Keratinocyte (primary cell): ENCODE data around the gene ERBB4. TPM values are rescaled to one million over a fixed set of nuclear protein-coding genes. Genes with fewer than 3 reads are reported as not detected.
A peak's percentile ranks its signal among the peaks of the same experiment; 100 is the strongest.

Source experiments
- DNase-seq: peaks from one replicate; pipeline ENCODE4 v3.0.0-alpha.2; 2011; ENCODE audit warnings: low read depth, missing footprints, low spot score
- FAIRE-seq: peaks from 2 replicates; lab custom pipeline; 2011; peaks lifted over from hg19 to GRCh38; lab: Jason Lieb, UNC
- H2AFZ ChIP-seq: 2 replicates; pipeline ENCODE4 v1.6.0; 2012; ENCODE audit warnings: low read length, control low read depth, inconsistent platforms; ENCODE audit not compliant: control insufficient read depth
- H3K27ac ChIP-seq: 2 replicates; pipeline ENCODE4 v1.5.1; 2011; ENCODE audit warnings: low read length; ENCODE audit not compliant: control insufficient read depth, insufficient read depth
- H3K27me3 ChIP-seq: 3 replicates; pipeline ENCODE4 v1.6.0; 2011; ENCODE audit warnings: low read length; ENCODE audit not compliant: control insufficient read depth, insufficient read depth; ENCODE audit errors: extremely low read depth
- H3K36me3 ChIP-seq, 2 experiments: 2 replicates in 1 of 2; 3 replicates in 1 of 2; pipeline ENCODE4 v1.5.1; 2011; ENCODE audit warnings: low read length in 2 of 2, mild to moderate bottlenecking in 1 of 2; ENCODE audit not compliant: control insufficient read depth in 2 of 2, insufficient read depth in 2 of 2; ENCODE audit errors: extremely low read depth in 1 of 2
- H3K4me1 ChIP-seq: 3 replicates; pipeline ENCODE4 v1.5.1; 2011; ENCODE audit warnings: low read length; ENCODE audit not compliant: control insufficient read depth, insufficient read depth; ENCODE audit errors: extremely low read depth
- H3K4me2 ChIP-seq: 3 replicates; pipeline ENCODE4 v1.6.0; 2011; ENCODE audit warnings: low read depth, low read length; ENCODE audit not compliant: control insufficient read depth, insufficient read depth; ENCODE audit errors: extremely low read depth
- H3K4me3 ChIP-seq, 3 experiments: fragments of 200-600 bp in 1 of 3; sonication (generic) in 1 of 3; 2 replicates in 2 of 3; 3 replicates in 1 of 3; pipeline ENCODE4 v1.5.1; 2011 to 2016; ENCODE audit warnings: low read length in 3 of 3, mild to moderate bottlenecking in 3 of 3, control low read depth in 2 of 3, inconsistent platforms in 1 of 3, low read depth in 1 of 3, mixed read lengths in 1 of 3, mixed run types in 1 of 3, moderate library complexity in 1 of 3; ENCODE audit not compliant: control insufficient read depth in 2 of 3, insufficient read depth in 2 of 3; ENCODE audit errors: extremely low read depth in 1 of 3
- H3K79me2 ChIP-seq: 2 replicates; pipeline ENCODE4 v1.6.0; 2012; ENCODE audit warnings: low read length; ENCODE audit not compliant: control insufficient read depth, insufficient read depth
- H3K9ac ChIP-seq: 3 replicates; pipeline ENCODE4 v1.6.0; 2011; ENCODE audit warnings: low read length; ENCODE audit not compliant: control insufficient read depth, insufficient read depth; ENCODE audit errors: extremely low read depth
- H3K9me1 ChIP-seq: 3 replicates; pipeline ENCODE4 v1.6.0; 2011; ENCODE audit warnings: low read length; ENCODE audit not compliant: control insufficient read depth, insufficient read depth; ENCODE audit errors: extremely low read depth
- H3K9me3 ChIP-seq: 2 replicates; pipeline ENCODE4 v1.5.1; 2012; ENCODE audit warnings: low read depth, low read length; ENCODE audit not compliant: control insufficient read depth
- H4K20me1 ChIP-seq: 3 replicates; pipeline ENCODE4 v1.6.0; 2011; ENCODE audit warnings: low read length; ENCODE audit not compliant: control insufficient read depth, insufficient read depth; ENCODE audit errors: extremely low read depth
- CTCF ChIP-seq, 3 experiments: IDR thresholded peaks in 1 of 3; conservative IDR thresholded peaks in 1 of 3; optimal IDR thresholded peaks in 1 of 3; 2 replicates in 2 of 3; 3 replicates in 1 of 3; pipeline versions ENCODE3 to v1.5.1; 2011; ENCODE audit warnings: low read length in 3 of 3, mild to moderate bottlenecking in 3 of 3, moderate library complexity in 2 of 3, control low read depth in 1 of 3, inconsistent platforms in 1 of 3; ENCODE audit not compliant: insufficient read depth in 2 of 3; ENCODE audit errors: extremely low read depth in 1 of 3
- EZH2 ChIP-seq: IDR thresholded peaks from one replicate; pipeline ENCODE4 v1.6.1; 2012; ENCODE audit warnings: inconsistent platforms, mild to moderate bottlenecking, low read length, moderate library complexity
- dilution Hi-C: fragments of 300-500 bp; cut with MboI; formaldehyde crosslinking; loops from one replicate; pipeline ENCODE4 v1.7.0; 2020; ENCODE audit warnings: low sequenced_read_pairs; ENCODE audit not compliant: extremely low pct_ligation_motif_present
- polyA plus RNA-seq, 5 experiments: library from polyadenylated mRNA; depleted of rRNA in 3 of 5; stranded (reverse) in 3 of 5; stranded (forward) in 1 of 5; unstranded in 1 of 5; fragments of >200 nt; gene quantifications; 1 replicate in 1 of 5; 2 replicates in 3 of 5; 3 replicates in 1 of 5; pipeline versions ENCODE4 v1.2.1 to v1.2.3, GENCODE V29; 2011 to 2012; ENCODE audit warnings: missing spikeins in 2 of 5, low read depth in 1 of 5, low replicate concordance in 1 of 5

Gene ERBB4
- polyA plus RNA-seq, 1 donor (not counting 4 experiments of a cell fraction or from before 2014, with no cell fraction given): 0.01 TPM

- H3K36me3 ChIP-seq: no peaks in the 10 kb centered on the region
- no peaks in the 10 kb centered on the region for H3K9me3 ChIP-seq
- no peak overlapping the region for H3K9ac ChIP-seq
- no peak for DNase-seq
- H3K9me1 ChIP-seq: no peaks in the 10 kb centered on the region
- TF ChIP-seq CTCF (optimal IDR thresholded peaks at IDR 0.05 in 1 of 3, IDR thresholded peaks at IDR 0.05 in 1 of 3, conservative IDR thresholded peaks at IDR 0.05 in 1 of 3; ENCODE audit: extremely low read depth in 1 of 3, insufficient read depth in 2 of 3, low read length in 3 of 3) (no peak), EZH2 (no peak)
- H3K27me3 ChIP-seq: no peaks in the 10 kb centered on the region
- no peak for FAIRE-seq
- H3K4me1 ChIP-seq: no peaks in the 10 kb centered on the region
- H3K27ac ChIP-seq: no peak overlapping the region
- no peak overlapping the region for H3K4me2 ChIP-seq
- no peak overlapping the region for H3K4me3 ChIP-seq
- H4K20me1 ChIP-seq: no peaks in the 10 kb centered on the region
- H3K79me2 ChIP-seq: no peaks in the 10 kb centered on the region
- dilution Hi-C loops: no loop called here
- no peak overlapping the region for H2AFZ ChIP-seq
Measured at GRCh38 chr2:211426240-211426639, 1112.4 kb downstream of the ERBB4 start.

GRCh38 chr2:211423018-211423417 is 1115.6 kb downstream of the ERBB4 start:
- FAIRE-seq (no peak), DNase-seq (no peak)
- H3K79me2 ChIP-seq: no peaks in the 10 kb centered on the region
- H3K4me1 ChIP-seq: no peaks in the 10 kb centered on the region
- no peak overlapping the region for H3K4me3 ChIP-seq
- no peaks in the 10 kb centered on the region for H4K20me1 ChIP-seq
- no peak overlapping the region for H3K27ac ChIP-seq
- no peak overlapping the region for H3K9ac ChIP-seq
- H3K9me3 ChIP-seq: no peaks in the 10 kb centered on the region
- no peaks in the 10 kb centered on the region for H3K36me3 ChIP-seq
- dilution Hi-C loops: no loop called here
- no peak for TF ChIP-seq CTCF (optimal IDR thresholded peaks at IDR 0.05 in 1 of 3, IDR thresholded peaks at IDR 0.05 in 1 of 3, conservative IDR thresholded peaks at IDR 0.05 in 1 of 3; ENCODE audit: extremely low read depth in 1 of 3, insufficient read depth in 2 of 3, low read length in 3 of 3)
- TF ChIP-seq EZH2: no peak
- peak overlapping the region; percentile 3 for H2AFZ ChIP-seq
- no peaks in the 10 kb centered on the region for H3K9me1 ChIP-seq
- H3K27me3 ChIP-seq: no peaks in the 10 kb centered on the region
- no peak overlapping the region for H3K4me2 ChIP-seq
